Ishikawa (cell line): Measurements from ENCODE around the gene SMYD3.

Experiments
- CEBPB ChIP-seq: IDR thresholded peaks from 2 replicates; pipeline ENCODE4 v1.6.1; 2012
- CREB1 ChIP-seq: IDR thresholded peaks from 2 replicates; pipeline ENCODE4 v1.6.1; 2012; ENCODE audit warnings: low read depth
- EGR1 ChIP-seq: IDR thresholded peaks from 2 replicates; pipeline ENCODE4 v1.6.1; 2012
- EP300 ChIP-seq: IDR thresholded peaks from 2 replicates; pipeline ENCODE4 v1.6.1; 2012; ENCODE audit warnings: borderline replicate concordance
- FOXM1 ChIP-seq: IDR thresholded peaks from 2 replicates; pipeline ENCODE4 v1.6.1; 2012; ENCODE audit warnings: low read depth, borderline replicate concordance
- MAX ChIP-seq: IDR thresholded peaks from 2 replicates; pipeline ENCODE4 v1.6.1; 2012
- NFIC ChIP-seq: IDR thresholded peaks from 2 replicates; pipeline ENCODE4 v1.6.1; 2012
- RAD21 ChIP-seq: IDR thresholded peaks from 2 replicates; pipeline ENCODE4 v1.6.1; 2012; ENCODE audit warnings: low read depth
- REST ChIP-seq: IDR thresholded peaks from 2 replicates; pipeline ENCODE4 v1.6.1; 2012; ENCODE audit warnings: low read depth, mild to moderate bottlenecking
- TAF1 ChIP-seq: IDR thresholded peaks from 2 replicates; pipeline ENCODE4 v1.6.1; 2012; ENCODE audit warnings: low read depth, mild to moderate bottlenecking
- TCF12 ChIP-seq: IDR thresholded peaks from 2 replicates; pipeline ENCODE4 v1.6.1; 2012; ENCODE audit warnings: low read depth
- TEAD4 ChIP-seq: IDR thresholded peaks from 2 replicates; pipeline ENCODE4 v1.6.1; 2012
- USF1 ChIP-seq: IDR thresholded peaks from 2 replicates; pipeline ENCODE4 v1.6.1; 2012
- YY1 ChIP-seq: IDR thresholded peaks from 2 replicates; pipeline ENCODE4 v1.6.1; 2012; ENCODE audit warnings: low read depth
- ZBTB7A ChIP-seq: IDR thresholded peaks from 2 replicates; pipeline ENCODE4 v1.6.1; 2012; ENCODE audit warnings: low read depth

The SMYD3 gene

GRCh38 chr1:246274186-246274585, 232.9 kb downstream of the SMYD3 start:
- no peak for TF ChIP-seq CREB1
- TF ChIP-seq USF1 = no peak
- TF ChIP-seq EGR1 = no peak
- no peak for TF ChIP-seq YY1
- no peak for TF ChIP-seq TAF1
- TF ChIP-seq TCF12 = no peak
- TF ChIP-seq MAX = no peak
- TF ChIP-seq FOXM1 = no peak
- TF ChIP-seq TEAD4 = no peak
- TF ChIP-seq NFIC = no peak
- TF ChIP-seq EP300 = no peak
- TF ChIP-seq ZBTB7A = no peak
- no peak for TF ChIP-seq REST
- no peak for TF ChIP-seq RAD21
- TF ChIP-seq CEBPB = no peak

GRCh38 chr1:246271516-246271915, 235.6 kb downstream of the SMYD3 start:
- TF ChIP-seq REST = no peak

- TF ChIP-seq RAD21 = no peak
- TF ChIP-seq CREB1 = no peak
- TF ChIP-seq MAX = no peak
- TF ChIP-seq USF1 = no peak
- TF ChIP-seq FOXM1 = no peak
- TF ChIP-seq TAF1 = no peak
- no peak for TF ChIP-seq EGR1
- TF ChIP-seq CEBPB = no peak
- TF ChIP-seq YY1 = no peak
- no peak for TF ChIP-seq TEAD4
- no peak for TF ChIP-seq TCF12
- TF ChIP-seq REST = no peak
- no peak for TF ChIP-seq EP300
- no peak for TF ChIP-seq ZBTB7A
- no peak for TF ChIP-seq NFIC
Observed at GRCh38 chr1:246270236-246270635, 236.8 kb downstream of the SMYD3 start.

GRCh38 chr1:246269466-246269865, 237.6 kb downstream of the SMYD3 start:
- no peak for TF ChIP-seq EGR1

GRCh38 chr1:246267896-246268295, 239.2 kb downstream of the SMYD3 start:
- TF ChIP-seq FOXM1 = no peak
- no peak for TF ChIP-seq RAD21
- TF ChIP-seq USF1 = no peak
- TF ChIP-seq CEBPB = no peak
- TF ChIP-seq NFIC = no peak
- 0 out of 2 replicates have a peak, but pooled peaks have one; percentile 18 for TF ChIP-seq TEAD4
- no peak for TF ChIP-seq REST
- no peak for TF ChIP-seq CREB1
- 0 out of 2 replicates have a peak, but pooled peaks have one; percentile 15 for TF ChIP-seq EP300
- no peak for TF ChIP-seq ZBTB7A
- no peak; the same call in 1 of the 2 replicates for TF ChIP-seq MAX
